ENCODE measurements around the gene GNAS.
"Not testable (repeated sequence)": the region's sequence is repeated elsewhere in the genome, so short reads cannot be mapped to it uniquely, and the experiment has no call there.

Gene GNAS

DNA sequence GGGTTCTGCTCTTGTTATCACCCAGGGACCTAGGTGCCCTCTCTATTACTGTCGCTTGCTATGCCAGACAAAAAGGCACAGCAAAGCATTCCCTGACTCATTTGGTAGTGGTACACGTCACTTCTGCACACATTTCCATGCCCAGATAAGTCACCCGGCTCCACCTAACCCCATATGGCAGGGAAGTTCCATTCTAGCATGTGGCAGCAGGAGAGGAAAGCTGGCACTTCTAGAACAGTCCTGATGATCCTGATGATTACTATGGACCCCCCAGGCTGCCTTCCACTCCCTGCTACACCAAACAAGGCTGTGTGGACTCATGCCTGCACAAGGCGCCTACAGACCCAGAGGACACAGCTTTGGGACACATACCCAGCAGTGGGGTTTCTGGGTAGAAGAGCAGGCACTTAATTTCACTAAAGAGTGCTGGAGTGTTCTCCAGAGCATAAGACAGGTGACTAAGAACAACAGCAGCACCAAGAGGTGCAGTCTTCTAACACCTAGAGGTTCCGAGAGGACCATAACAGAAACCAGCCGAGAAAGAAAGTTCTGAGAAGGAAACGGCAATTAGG is 75.1 kb downstream of the GNAS start:
- DNase-seq (ENCODE audit: low read depth) = no peak

DNA sequence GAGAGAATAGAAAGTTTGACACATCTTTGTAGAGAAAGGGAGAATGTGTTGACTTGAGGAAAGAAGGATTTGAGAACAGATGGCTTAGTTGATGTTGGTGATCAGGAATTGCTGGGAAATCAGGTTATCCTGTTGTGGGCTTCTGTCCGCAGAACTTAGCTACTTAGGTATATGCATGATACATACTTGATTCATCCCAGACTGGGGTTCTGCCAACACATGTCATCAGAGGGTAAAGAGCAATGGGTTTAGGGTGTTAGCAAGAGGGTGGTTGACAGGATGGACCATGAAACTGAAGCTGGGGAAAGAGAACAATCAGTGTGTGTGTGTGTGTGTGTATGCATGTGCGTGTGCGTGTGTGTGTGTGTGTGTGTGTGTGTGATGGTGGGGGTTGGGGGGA is 78.0 kb downstream of the GNAS start:
- DNase-seq (ENCODE audit: low read depth) = no peak

DNA sequence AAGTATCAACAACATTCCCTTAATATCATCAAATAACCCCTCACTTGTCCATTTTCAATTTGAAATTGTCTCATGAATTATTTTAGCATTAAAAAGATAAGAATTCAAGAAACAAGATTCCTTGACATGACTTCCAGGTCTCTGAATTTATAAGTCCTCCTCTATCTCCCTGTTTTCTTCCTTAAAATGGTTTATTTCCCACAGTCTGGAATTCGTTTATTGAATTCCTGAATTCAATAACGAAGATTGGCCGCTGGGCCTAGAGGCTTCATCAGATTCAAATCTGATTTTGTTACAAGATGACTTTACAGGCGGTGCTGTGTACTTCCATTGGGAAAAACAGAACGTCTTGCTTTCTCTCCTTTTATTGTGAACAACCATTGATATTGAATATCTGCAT is 79.7 kb downstream of the GNAS start:
- no peak for DNase-seq (ENCODE audit: low read depth)

DNA sequence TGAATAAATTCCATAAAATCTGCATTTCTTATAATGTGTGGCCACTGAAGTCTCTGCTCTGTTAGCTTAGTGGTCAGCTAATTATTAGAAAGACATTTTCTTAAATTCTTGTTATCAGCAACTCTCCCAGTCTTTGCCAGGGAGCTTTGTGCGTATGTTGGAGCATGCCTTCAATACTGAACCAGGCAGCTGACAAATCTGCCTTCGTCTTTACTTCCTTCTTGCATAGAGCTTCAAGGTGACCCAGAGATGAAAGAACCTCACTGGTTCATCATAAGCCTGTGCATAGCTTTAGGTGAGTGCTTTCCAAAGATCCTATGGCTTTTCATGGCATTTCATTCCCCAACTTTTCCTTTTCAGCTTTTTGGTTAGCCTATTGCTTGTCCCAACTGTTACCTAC is 85.6 kb downstream of the GNAS start:
- DNase-seq (ENCODE audit: low read depth) = no peak

DNA sequence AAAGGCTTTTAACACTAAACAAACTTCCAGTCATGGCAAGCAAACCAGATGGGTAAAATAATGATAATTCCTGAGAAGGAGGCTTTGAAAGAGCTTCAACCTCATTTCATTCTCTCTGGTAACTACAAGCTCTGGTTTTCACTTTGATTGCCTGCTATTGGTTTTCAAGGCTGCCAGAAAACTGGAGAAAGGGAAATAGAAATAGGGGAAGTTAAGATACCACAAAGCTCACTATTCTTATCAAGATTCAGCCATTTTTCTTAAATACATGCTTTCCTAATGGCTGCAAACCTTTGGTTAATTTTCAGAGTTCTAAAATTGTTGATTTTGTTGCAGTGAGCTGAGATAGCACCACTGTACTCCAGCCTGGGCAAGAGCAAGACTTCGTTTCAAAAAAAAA is 86.0 kb downstream of the GNAS start:
- no peak for DNase-seq (ENCODE audit: low read depth)

DNA sequence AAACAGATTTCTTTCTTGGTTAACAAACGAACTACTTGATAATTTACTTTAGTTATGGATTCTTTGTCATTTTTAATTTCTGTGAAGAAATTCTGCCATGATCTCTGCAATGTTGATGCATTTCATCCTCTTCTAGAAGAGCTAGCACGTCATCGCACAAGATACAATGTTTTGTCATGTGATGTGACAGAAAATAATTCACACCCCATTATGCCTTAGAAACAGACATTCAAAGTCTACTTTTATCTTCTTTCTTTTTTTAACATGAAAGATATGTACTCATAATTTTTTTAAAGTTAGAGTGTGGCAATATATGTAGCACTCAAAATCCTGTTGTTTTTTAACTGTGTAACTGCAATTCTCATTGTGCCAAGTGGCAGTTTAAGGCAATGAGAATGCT is 89.0 kb downstream of the GNAS start:
- no peak for DNase-seq (ENCODE audit: low read depth)

DNA sequence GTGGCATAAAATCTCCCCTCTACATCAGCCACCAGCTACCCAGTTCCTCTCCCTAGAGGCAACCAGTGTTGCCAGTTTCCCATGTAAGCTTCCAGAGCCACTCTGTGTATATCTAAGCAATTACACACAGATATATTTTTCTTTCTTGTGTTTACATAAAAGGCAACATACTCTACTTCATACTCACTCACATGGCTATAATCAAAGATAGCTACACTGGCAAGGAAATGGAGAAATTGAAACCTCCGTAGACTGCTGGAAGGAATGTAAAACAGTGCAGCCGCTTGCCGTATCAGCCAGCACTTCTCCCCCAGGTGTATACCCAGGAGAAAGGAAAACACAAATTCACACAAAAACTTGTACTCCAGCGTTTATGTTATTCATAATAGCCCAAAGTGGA is 90.0 kb downstream of the GNAS start:
- DNase-seq (ENCODE audit: low read depth) = no peak

DNA sequence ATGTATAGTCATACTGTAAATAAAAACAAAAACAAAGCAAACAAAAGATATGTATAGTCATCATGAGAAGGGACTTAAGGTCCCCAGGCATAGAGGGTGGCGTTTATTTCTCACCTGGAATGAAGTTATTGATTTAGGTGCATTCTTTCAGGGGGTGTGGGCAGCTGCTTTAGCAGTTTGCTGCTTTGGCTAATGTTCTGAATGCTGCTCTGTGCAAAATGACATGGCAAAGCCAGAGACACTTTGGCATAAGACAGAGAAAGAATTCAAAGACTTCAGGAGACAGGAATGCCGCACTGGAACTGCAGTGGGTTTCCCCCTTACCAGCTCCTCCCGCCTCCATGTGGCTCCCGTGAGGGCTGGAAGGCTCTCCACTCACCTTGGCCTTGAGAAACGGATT is 92.1 kb downstream of the GNAS start:
- no peak for DNase-seq (ENCODE audit: low read depth)

DNA sequence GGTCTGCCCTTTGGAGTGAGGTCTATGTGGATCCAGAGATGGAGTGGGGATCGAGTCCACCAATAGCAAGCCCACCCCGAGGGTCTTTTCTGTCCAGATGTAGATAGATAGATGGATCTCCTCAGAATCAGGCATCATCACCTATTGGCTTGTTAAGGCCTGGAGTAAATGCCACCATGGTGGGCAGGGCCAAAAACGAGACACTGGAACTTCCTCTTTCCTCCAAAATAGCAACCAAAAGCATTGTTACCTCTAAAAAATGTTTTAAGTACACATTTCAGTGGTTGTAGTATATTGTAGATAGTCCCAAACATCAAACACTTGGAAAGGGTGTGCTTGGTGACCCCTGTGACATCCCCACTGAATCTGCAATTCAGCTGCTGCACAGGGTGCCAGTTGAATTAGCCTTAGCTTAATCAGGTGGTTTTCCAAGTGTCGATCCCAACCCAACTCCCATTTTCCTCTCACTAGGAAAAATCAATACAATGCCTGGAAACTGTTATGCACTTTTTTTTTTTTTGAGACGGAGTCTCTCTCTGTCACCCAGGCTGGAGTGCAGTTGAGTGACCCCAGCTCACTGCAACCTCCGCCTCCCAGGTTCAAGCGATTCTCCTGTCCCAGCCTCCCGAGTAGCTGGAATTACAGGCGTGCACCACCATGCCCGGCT is 93.6 kb downstream of the GNAS start:
- no peak for DNase-seq (ENCODE audit: low read depth)

DNA sequence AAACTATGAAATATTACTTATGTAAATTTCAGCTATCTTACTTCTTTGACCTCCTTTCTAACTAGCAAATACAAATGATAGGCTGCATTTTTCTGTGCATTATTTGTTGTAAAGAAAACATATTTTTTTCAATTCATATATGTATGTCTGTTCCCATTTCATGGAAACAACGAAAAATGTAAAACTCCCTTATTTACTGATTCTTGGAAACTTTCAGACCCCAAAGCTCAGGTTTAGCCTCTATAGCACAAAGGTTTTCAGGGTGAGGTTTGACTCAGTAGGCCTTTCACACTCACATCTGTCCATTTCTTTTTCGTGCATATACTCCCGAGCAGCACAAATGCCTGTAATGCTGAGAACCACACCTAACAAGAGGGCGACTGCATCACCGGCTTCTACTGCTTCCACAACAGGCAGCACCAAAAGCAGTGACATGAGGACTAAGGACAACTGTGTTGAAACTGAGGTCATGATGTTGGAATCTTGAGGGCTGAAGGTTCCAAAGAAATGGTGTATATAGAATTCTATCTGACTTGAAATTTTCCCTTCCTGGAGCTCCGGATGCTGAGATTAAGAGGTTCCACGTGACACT is 95.4 kb downstream of the GNAS start:
- DNase-seq (ENCODE audit: low read depth) = not testable (repeated sequence)

DNA sequence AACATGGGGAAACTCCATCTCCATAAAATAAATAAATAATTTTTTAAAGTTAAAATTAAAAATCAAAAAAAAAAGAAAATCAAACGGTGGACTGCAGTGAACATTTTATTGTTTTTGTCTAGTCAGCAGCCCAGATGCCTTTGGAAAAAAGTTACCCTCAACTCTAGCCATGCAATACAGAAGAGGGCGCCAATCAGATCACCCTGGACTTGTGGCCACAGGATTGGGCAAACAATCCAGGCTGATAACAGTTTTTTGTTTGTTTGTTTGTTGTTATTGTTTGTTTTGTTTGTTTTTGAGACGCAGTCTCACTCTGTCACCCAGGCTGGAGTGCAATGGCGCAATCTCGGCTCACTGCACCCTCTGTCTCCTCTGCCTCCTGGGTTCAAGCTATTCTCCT is 98.1 kb downstream of the GNAS start:
- no peak for DNase-seq (ENCODE audit: low read depth)

DNA sequence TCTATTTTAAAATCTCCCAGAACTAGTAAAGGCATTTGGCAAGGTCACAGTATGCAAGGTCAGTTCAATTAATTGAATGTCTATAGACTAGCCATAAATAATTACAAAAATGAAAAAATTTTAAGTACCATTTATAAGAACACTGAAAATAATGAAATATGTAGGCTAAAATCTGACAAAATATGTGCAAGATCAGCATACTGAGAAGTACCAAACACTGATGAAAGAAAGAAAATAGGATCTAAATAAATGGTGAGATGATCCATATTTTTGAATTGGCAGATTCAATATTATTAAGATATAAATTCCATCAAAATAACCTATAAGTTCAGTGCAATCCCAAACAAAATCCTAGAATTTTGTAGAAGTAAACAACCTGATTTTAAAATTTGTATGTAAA is 100.5 kb downstream of the GNAS start:
- no peak for DNase-seq (ENCODE audit: low read depth)

DNA sequence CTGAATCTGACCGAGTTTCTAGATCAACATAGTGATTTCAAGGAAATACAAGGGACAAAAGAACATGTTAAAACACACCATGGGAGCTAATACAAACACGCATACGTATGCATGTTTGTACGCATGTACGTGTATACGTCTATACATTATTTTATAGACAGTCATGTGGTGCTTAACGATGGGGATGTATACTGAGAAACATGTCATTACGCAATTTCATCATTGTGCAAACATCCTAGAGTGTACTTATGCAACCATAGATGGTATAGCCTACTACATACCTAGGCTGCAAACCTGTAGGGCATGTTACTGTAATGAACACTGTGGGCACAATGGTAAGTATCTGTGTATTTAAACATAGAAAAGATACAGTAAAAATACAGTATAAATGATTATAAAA is 103.6 kb downstream of the GNAS start:
- DNase-seq (ENCODE audit: low read depth) = no peak

DNA sequence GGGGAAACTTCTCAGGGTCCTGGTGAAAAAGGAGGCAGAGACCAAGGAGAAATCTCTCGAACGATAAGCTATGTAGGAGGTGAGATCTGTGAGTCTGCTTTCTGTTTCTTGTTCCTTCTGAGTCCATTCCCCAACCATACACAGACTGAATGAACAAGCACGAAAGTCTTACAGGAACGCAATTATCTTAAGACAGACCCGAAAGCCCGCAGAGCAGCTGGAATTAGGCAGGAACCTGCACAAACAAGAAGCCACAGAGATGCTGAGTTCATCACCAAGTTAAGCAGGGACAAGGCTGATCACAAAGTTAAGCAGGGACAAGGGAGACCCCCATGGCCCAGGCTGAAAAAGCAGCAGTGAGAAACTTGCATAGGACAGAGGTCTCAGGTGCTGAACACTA is 107.1 kb downstream of the GNAS start:
- DNase-seq (ENCODE audit: low read depth) = no peak

All from HS-27A (cell line).